GM18519 (cell line): ENCODE data around the gene PF4V1.

Experiments
- ATAC-seq: cut with Tn5 transposase; IDR thresholded peaks from one replicate; pipeline ENCODE4 v1.9.1; 2021; ENCODE audit warnings: mild to moderate bottlenecking, moderate library complexity; ENCODE audit not compliant: unreplicated experiment, low FRiP score

Gene PF4V1

GRCh38 chr4:73853246-73853704 is at the start of gene PF4V1:
Gene PF4V1 (plus strand): TSS chr4:73853296. CDS start chr4:73853363, 67 bp downstream.
- no peak for ATAC-seq

- ATAC-seq = no peak
Measured at GRCh38 chr4:73810191-73810590, 42.9 kb upstream of the PF4V1 start.

- no peak for ATAC-seq
Measured at GRCh38 chr4:73811841-73812240, 41.3 kb upstream of the PF4V1 start.

- ATAC-seq = no peak
Measured at GRCh38 chr4:73814679-73815078, 38.4 kb upstream of the PF4V1 start.

- ATAC-seq = no peak
Measured at GRCh38 chr4:73815145-73815544, 38.0 kb upstream of the PF4V1 start.

- no peak for ATAC-seq
Measured at GRCh38 chr4:73816814-73817213, 36.3 kb upstream of the PF4V1 start.

- ATAC-seq = no peak
Measured at GRCh38 chr4:73817341-73817740, 35.8 kb upstream of the PF4V1 start.

GRCh38 chr4:73821325-73821724 is 31.8 kb upstream of the PF4V1 start:
- ATAC-seq = no peak

GRCh38 chr4:73822389-73822788 is 30.7 kb upstream of the PF4V1 start:
- ATAC-seq = no peak

GRCh38 chr4:73822812-73823504 is 30.1 kb upstream of the PF4V1 start:
- ATAC-seq = no peak

GRCh38 chr4:73823760-73824159 is 29.3 kb upstream of the PF4V1 start:
- ATAC-seq = no peak

- ATAC-seq = no peak
Measured at GRCh38 chr4:73828956-73829355, 24.1 kb upstream of the PF4V1 start.

GRCh38 chr4:73831569-73831968 is 21.5 kb upstream of the PF4V1 start:
- no peak for ATAC-seq

GRCh38 chr4:73832651-73833237 is 20.4 kb upstream of the PF4V1 start:
- ATAC-seq = no peak

- no peak for ATAC-seq
Measured at GRCh38 chr4:73836373-73837279, 16.5 kb upstream of the PF4V1 start, which contains the start of gene CXCL6. Gene CXCL6 (plus strand): TSS chr4:73836678. CDS start chr4:73836751, 73 bp downstream.

- no peak for ATAC-seq
Measured at GRCh38 chr4:73839071-73839470, 14.0 kb upstream of the PF4V1 start.

- no peak for ATAC-seq
Measured at GRCh38 chr4:73839715-73840114, 13.4 kb upstream of the PF4V1 start.

GRCh38 chr4:73841243-73841925 is 11.7 kb upstream of the PF4V1 start:
- no peak for ATAC-seq

- no peak for ATAC-seq
Measured at GRCh38 chr4:73842696-73843095, 10.4 kb upstream of the PF4V1 start.

GRCh38 chr4:73843369-73843768 is 9.7 kb upstream of the PF4V1 start:
- ATAC-seq = no peak

- no peak for ATAC-seq
Measured at GRCh38 chr4:73844345-73844744, 8.8 kb upstream of the PF4V1 start.
